Keratinocyte (primary cell): Measurements from ENCODE around the gene ROPN1. TPM values are rescaled to one million over a fixed set of nuclear protein-coding genes. Genes with fewer than 3 reads are reported as not detected.
A peak's percentile ranks its signal among the peaks of the same experiment; 100 is the strongest.
"Not testable (repeated sequence)": the region's sequence is repeated elsewhere in the genome, so short reads cannot be mapped to it uniquely, and the experiment has no call there.

Experiments
- DNase-seq: peaks from one replicate; pipeline ENCODE4 v3.0.0-alpha.2; 2011; ENCODE audit warnings: low read depth, missing footprints, low spot score
- FAIRE-seq: peaks from 2 replicates; lab custom pipeline; 2011; peaks lifted over from hg19 to GRCh38; lab: Jason Lieb, UNC
- H2AFZ ChIP-seq: 2 replicates; pipeline ENCODE4 v1.6.0; 2012; ENCODE audit warnings: low read length, control low read depth, inconsistent platforms; ENCODE audit not compliant: control insufficient read depth
- H3K27ac ChIP-seq: 2 replicates; pipeline ENCODE4 v1.5.1; 2011; ENCODE audit warnings: low read length; ENCODE audit not compliant: control insufficient read depth, insufficient read depth
- H3K27me3 ChIP-seq: 3 replicates; pipeline ENCODE4 v1.6.0; 2011; ENCODE audit warnings: low read length; ENCODE audit not compliant: control insufficient read depth, insufficient read depth; ENCODE audit errors: extremely low read depth
- H3K36me3 ChIP-seq, 2 experiments: 2 replicates in 1 of 2; 3 replicates in 1 of 2; pipeline ENCODE4 v1.5.1; 2011; ENCODE audit warnings: low read length in 2 of 2, mild to moderate bottlenecking in 1 of 2; ENCODE audit not compliant: control insufficient read depth in 2 of 2, insufficient read depth in 2 of 2; ENCODE audit errors: extremely low read depth in 1 of 2
- H3K4me1 ChIP-seq: 3 replicates; pipeline ENCODE4 v1.5.1; 2011; ENCODE audit warnings: low read length; ENCODE audit not compliant: control insufficient read depth, insufficient read depth; ENCODE audit errors: extremely low read depth
- H3K4me2 ChIP-seq: 3 replicates; pipeline ENCODE4 v1.6.0; 2011; ENCODE audit warnings: low read depth, low read length; ENCODE audit not compliant: control insufficient read depth, insufficient read depth; ENCODE audit errors: extremely low read depth
- H3K4me3 ChIP-seq, 3 experiments: fragments of 200-600 bp in 1 of 3; sonication (generic) in 1 of 3; 2 replicates in 2 of 3; 3 replicates in 1 of 3; pipeline ENCODE4 v1.5.1; 2011 to 2016; ENCODE audit warnings: low read length in 3 of 3, mild to moderate bottlenecking in 3 of 3, control low read depth in 2 of 3, inconsistent platforms in 1 of 3, low read depth in 1 of 3, mixed read lengths in 1 of 3, mixed run types in 1 of 3, moderate library complexity in 1 of 3; ENCODE audit not compliant: control insufficient read depth in 2 of 3, insufficient read depth in 2 of 3; ENCODE audit errors: extremely low read depth in 1 of 3
- H3K79me2 ChIP-seq: 2 replicates; pipeline ENCODE4 v1.6.0; 2012; ENCODE audit warnings: low read length; ENCODE audit not compliant: control insufficient read depth, insufficient read depth
- H3K9ac ChIP-seq: 3 replicates; pipeline ENCODE4 v1.6.0; 2011; ENCODE audit warnings: low read length; ENCODE audit not compliant: control insufficient read depth, insufficient read depth; ENCODE audit errors: extremely low read depth
- H3K9me1 ChIP-seq: 3 replicates; pipeline ENCODE4 v1.6.0; 2011; ENCODE audit warnings: low read length; ENCODE audit not compliant: control insufficient read depth, insufficient read depth; ENCODE audit errors: extremely low read depth
- H3K9me3 ChIP-seq: 2 replicates; pipeline ENCODE4 v1.5.1; 2012; ENCODE audit warnings: low read depth, low read length; ENCODE audit not compliant: control insufficient read depth
- H4K20me1 ChIP-seq: 3 replicates; pipeline ENCODE4 v1.6.0; 2011; ENCODE audit warnings: low read length; ENCODE audit not compliant: control insufficient read depth, insufficient read depth; ENCODE audit errors: extremely low read depth
- EZH2 ChIP-seq: IDR thresholded peaks from one replicate; pipeline ENCODE4 v1.6.1; 2012; ENCODE audit warnings: inconsistent platforms, mild to moderate bottlenecking, low read length, moderate library complexity
- dilution Hi-C: fragments of 300-500 bp; cut with MboI; formaldehyde crosslinking; loops from one replicate; pipeline ENCODE4 v1.7.0; 2020; ENCODE audit warnings: low sequenced_read_pairs; ENCODE audit not compliant: extremely low pct_ligation_motif_present
- polyA plus RNA-seq, 5 experiments: library from polyadenylated mRNA; depleted of rRNA in 3 of 5; stranded (reverse) in 3 of 5; stranded (forward) in 1 of 5; unstranded in 1 of 5; fragments of >200 nt; gene quantifications; 1 replicate in 1 of 5; 2 replicates in 3 of 5; 3 replicates in 1 of 5; pipeline versions ENCODE4 v1.2.1 to v1.2.3, GENCODE V29; 2011 to 2012; ENCODE audit warnings: missing spikeins in 2 of 5, low read depth in 1 of 5, low replicate concordance in 1 of 5
- TF ChIP-seq, protein P1 (sequence below), 3 experiments: IDR thresholded peaks in 1 of 3; conservative IDR thresholded peaks in 1 of 3; optimal IDR thresholded peaks in 1 of 3; 2 replicates in 2 of 3; 3 replicates in 1 of 3; pipeline versions ENCODE3 to v1.5.1; 2011; ENCODE audit warnings: low read length in 3 of 3, mild to moderate bottlenecking in 3 of 3, moderate library complexity in 2 of 3, control low read depth in 1 of 3, inconsistent platforms in 1 of 3; ENCODE audit not compliant: insufficient read depth in 2 of 3; ENCODE audit errors: extremely low read depth in 1 of 3

ROPN1 gene
- polyA plus RNA-seq, 1 donor (not counting 4 experiments of a cell fraction or from before 2014, with no cell fraction given), result 0.62 TPM

DNA sequence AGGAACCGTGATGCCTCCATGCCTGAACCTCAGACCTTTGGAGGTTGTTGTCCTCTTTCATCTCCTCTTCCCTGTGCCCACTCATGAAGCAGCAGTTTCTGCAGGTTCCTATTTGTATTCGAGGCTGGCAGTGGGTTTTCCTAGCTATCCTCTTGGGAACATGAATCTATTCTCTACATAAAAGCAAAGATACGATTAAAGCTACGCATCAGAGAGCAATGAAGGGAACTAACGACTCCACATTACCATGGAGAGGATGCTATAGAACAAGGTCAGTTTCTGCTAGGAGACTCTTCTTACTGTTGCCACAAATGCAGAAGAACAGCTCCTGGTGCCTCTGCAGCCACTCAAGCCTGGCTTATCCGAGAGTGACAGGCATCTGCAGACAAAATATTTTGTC lies 9.4 kb upstream of the ROPN1 start:
- H4K20me1 ChIP-seq, H3K4me1 ChIP-seq, H3K4me2 ChIP-seq, H3K79me2 ChIP-seq, H3K9ac ChIP-seq, H2AFZ ChIP-seq, dilution Hi-C loops, DNase-seq, H3K9me3 ChIP-seq, H3K36me3 ChIP-seq, H3K27ac ChIP-seq, H3K9me1 ChIP-seq, H3K4me3 ChIP-seq: not testable (repeated sequence)
- peak; percentile 44 for FAIRE-seq
- peaks cover 19% of the 10 kb centered on the region for H3K27me3 ChIP-seq

DNA sequence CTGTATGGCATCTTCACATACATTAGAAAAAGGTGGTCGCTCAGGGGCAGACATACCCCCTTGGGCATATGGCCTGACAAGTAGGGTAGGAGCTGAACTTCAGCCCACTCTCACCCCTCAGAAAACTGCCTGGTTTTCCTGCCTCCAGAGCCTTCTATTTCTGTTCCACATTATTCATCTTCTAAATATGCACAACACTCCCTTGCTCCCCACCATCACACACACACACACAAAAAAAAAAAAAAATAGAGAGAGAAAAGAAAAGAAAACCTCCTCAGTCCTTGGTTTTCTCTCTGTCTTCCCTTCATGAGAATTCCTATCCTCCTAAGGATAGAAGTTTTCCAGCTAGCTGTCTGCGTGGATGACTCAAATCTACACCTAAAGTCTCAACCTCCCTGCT lies 5.6 kb upstream of the ROPN1 start:
- Histone ChIP-seq H3K27ac (no peak overlapping the region), H2AFZ (no peak overlapping the region), H3K79me2 (no peaks in the 10 kb centered on the region), H3K9ac (no peak overlapping the region), H3K4me3 (no peak overlapping the region), H3K4me2 (no peak overlapping the region), H3K4me1 (no peaks in the 10 kb centered on the region), H3K36me3 (no peaks in the 10 kb centered on the region), H3K27me3 (peaks cover 24% of the 10 kb centered on the region), H3K9me1 (no peaks in the 10 kb centered on the region), H3K9me3 (no peaks in the 10 kb centered on the region), H4K20me1 (no peaks in the 10 kb centered on the region)
- TF ChIP-seq EZH2, result no peak
- TF ChIP-seq, protein P1, sequence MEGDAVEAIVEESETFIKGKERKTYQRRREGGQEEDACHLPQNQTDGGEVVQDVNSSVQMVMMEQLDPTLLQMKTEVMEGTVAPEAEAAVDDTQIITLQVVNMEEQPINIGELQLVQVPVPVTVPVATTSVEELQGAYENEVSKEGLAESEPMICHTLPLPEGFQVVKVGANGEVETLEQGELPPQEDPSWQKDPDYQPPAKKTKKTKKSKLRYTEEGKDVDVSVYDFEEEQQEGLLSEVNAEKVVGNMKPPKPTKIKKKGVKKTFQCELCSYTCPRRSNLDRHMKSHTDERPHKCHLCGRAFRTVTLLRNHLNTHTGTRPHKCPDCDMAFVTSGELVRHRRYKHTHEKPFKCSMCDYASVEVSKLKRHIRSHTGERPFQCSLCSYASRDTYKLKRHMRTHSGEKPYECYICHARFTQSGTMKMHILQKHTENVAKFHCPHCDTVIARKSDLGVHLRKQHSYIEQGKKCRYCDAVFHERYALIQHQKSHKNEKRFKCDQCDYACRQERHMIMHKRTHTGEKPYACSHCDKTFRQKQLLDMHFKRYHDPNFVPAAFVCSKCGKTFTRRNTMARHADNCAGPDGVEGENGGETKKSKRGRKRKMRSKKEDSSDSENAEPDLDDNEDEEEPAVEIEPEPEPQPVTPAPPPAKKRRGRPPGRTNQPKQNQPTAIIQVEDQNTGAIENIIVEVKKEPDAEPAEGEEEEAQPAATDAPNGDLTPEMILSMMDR (optimal IDR thresholded peaks at IDR 0.05 in 1 of 3, IDR thresholded peaks at IDR 0.05 in 1 of 3, conservative IDR thresholded peaks at IDR 0.05 in 1 of 3; ENCODE audit: extremely low read depth in 1 of 3, insufficient read depth in 2 of 3, low read length in 3 of 3), result no peak
- DNase-seq (no peak), FAIRE-seq (no peak)
- dilution Hi-C loops, result no loop called here

DNA sequence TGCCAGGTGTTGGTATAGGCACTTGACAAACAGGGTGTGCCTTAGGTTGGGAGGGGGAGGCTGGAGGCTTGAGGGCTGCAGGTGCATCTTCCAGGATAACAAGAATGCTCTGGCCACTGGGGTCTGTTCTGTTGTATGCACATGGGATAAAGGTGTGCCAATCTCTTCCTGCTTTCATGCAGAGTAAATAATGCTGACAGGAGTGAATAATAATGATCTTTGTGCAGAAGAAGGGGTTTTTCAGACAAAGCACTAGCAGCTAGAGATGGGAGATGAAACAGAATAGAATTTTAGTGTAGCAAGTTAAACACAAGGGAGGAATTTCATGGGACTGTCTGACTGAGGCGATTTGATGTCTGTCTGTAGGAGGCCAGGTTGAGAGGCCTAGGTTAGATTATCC lies 1.9 kb upstream of the ROPN1 start:
- H3K4me1 ChIP-seq, result no peaks in the 10 kb centered on the region
- H3K27ac ChIP-seq, result no peak overlapping the region
- H3K9ac ChIP-seq, result no peak overlapping the region
- no peaks in the 10 kb centered on the region for H3K9me1 ChIP-seq
- H4K20me1 ChIP-seq, result no peaks in the 10 kb centered on the region
- H3K4me3 ChIP-seq, result no peak overlapping the region
- H2AFZ ChIP-seq, result no peak overlapping the region
- no peaks in the 10 kb centered on the region for H3K79me2 ChIP-seq
- dilution Hi-C loops, result no loop called here
- no peaks in the 10 kb centered on the region for H3K9me3 ChIP-seq
- DNase-seq (no peak), FAIRE-seq (no peak)
- H3K36me3 ChIP-seq, result no peaks in the 10 kb centered on the region
- peaks cover 31% of the 10 kb centered on the region for H3K27me3 ChIP-seq
- no peak overlapping the region for H3K4me2 ChIP-seq
- TF ChIP-seq, protein P1 (optimal IDR thresholded peaks at IDR 0.05 in 1 of 3, IDR thresholded peaks at IDR 0.05 in 1 of 3, conservative IDR thresholded peaks at IDR 0.05 in 1 of 3; ENCODE audit: extremely low read depth in 1 of 3, insufficient read depth in 2 of 3, low read length in 3 of 3), result no peak
- TF ChIP-seq EZH2, result no peak
